Measurements from ENCODE around the gene CGB5.

DNA sequence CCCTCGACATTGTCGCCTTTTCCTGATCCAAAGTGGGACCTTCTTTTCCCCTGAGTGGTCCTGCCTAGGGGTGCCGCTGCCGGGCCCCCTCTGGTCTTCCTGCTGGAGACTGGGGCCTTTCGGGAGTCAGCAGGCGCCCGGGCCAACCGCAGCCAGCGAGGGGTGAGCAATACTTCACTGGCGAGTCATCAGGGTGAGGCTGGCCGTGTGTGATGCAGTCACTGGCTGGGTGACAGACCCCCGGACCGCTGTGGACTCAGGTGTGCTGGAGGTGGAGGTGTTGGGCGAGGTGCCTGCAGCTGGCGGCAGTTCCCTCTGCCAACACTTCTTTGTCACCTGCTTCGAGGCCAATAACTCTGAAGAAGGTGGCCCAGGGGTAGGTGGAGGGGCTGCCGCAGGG is 1.5 kb upstream of the CGB5 start:
- no peak for TF ChIP-seq POLR2A (IDR thresholded peaks at IDR 0.05)
- TF ChIP-seq, protein P1, sequence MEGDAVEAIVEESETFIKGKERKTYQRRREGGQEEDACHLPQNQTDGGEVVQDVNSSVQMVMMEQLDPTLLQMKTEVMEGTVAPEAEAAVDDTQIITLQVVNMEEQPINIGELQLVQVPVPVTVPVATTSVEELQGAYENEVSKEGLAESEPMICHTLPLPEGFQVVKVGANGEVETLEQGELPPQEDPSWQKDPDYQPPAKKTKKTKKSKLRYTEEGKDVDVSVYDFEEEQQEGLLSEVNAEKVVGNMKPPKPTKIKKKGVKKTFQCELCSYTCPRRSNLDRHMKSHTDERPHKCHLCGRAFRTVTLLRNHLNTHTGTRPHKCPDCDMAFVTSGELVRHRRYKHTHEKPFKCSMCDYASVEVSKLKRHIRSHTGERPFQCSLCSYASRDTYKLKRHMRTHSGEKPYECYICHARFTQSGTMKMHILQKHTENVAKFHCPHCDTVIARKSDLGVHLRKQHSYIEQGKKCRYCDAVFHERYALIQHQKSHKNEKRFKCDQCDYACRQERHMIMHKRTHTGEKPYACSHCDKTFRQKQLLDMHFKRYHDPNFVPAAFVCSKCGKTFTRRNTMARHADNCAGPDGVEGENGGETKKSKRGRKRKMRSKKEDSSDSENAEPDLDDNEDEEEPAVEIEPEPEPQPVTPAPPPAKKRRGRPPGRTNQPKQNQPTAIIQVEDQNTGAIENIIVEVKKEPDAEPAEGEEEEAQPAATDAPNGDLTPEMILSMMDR (IDR thresholded peaks at IDR 0.05) = no peak

All from Peyer's patch (tissue), 4 donors.